NAMALWA (cell line): Measurements from ENCODE around the gene SUSD1.

Source experiments
- DNase-seq: peaks from one replicate; pipeline ENCODE4 v3.0.0-alpha.2; 2015; ENCODE audit warnings: low spot score

SUSD1 gene

GRCh38 chr9:112041536-112042243 is 133.4 kb downstream of the SUSD1 start:
- no peak for DNase-seq

GRCh38 chr9:112041199-112041535 is 133.9 kb downstream of the SUSD1 start:
- DNase-seq = no peak

GRCh38 chr9:112038017-112038408 is 137.1 kb downstream of the SUSD1 start:
- no peak for DNase-seq

- peak; percentile 16 for DNase-seq
Observed at GRCh38 chr9:112037281-112038016, 137.6 kb downstream of the SUSD1 start.

- no peak for DNase-seq
Observed at GRCh38 chr9:112035166-112035826, 139.8 kb downstream of the SUSD1 start.

- DNase-seq = no peak
Observed at GRCh38 chr9:112034216-112034611, 140.9 kb downstream of the SUSD1 start.

GRCh38 chr9:112033237-112034215 is 141.6 kb downstream of the SUSD1 start:
- no peak for DNase-seq

GRCh38 chr9:112032743-112033142 is 142.4 kb downstream of the SUSD1 start:
- no peak for DNase-seq

- DNase-seq = peak; percentile 26
Observed at GRCh38 chr9:112032009-112032408, 143.1 kb downstream of the SUSD1 start.

- no peak for DNase-seq
Observed at GRCh38 chr9:112031400-112031799, 143.7 kb downstream of the SUSD1 start.

GRCh38 chr9:112029921-112030444 is 145.1 kb downstream of the SUSD1 start:
- no peak for DNase-seq

GRCh38 chr9:112028242-112029221 is 146.6 kb downstream of the SUSD1 start:
- no peak for DNase-seq

- DNase-seq = no peak
Observed at GRCh38 chr9:112025850-112026249, 149.2 kb downstream of the SUSD1 start.

GRCh38 chr9:112021742-112022141 is 153.4 kb downstream of the SUSD1 start:
- no peak for DNase-seq

- no peak for DNase-seq
Observed at GRCh38 chr9:112020680-112021596, 154.2 kb downstream of the SUSD1 start.

- DNase-seq = no peak
Observed at GRCh38 chr9:112017878-112018277, 157.2 kb downstream of the SUSD1 start.

GRCh38 chr9:112015736-112016135 is 159.4 kb downstream of the SUSD1 start:
- DNase-seq = no peak

GRCh38 chr9:112015149-112015548 is 159.9 kb downstream of the SUSD1 start:
- no peak for DNase-seq

- no peak for DNase-seq
Observed at GRCh38 chr9:112013266-112013665, 161.8 kb downstream of the SUSD1 start.
